Measurements from ENCODE around the gene SSPN.

Gene SSPN

DNA sequence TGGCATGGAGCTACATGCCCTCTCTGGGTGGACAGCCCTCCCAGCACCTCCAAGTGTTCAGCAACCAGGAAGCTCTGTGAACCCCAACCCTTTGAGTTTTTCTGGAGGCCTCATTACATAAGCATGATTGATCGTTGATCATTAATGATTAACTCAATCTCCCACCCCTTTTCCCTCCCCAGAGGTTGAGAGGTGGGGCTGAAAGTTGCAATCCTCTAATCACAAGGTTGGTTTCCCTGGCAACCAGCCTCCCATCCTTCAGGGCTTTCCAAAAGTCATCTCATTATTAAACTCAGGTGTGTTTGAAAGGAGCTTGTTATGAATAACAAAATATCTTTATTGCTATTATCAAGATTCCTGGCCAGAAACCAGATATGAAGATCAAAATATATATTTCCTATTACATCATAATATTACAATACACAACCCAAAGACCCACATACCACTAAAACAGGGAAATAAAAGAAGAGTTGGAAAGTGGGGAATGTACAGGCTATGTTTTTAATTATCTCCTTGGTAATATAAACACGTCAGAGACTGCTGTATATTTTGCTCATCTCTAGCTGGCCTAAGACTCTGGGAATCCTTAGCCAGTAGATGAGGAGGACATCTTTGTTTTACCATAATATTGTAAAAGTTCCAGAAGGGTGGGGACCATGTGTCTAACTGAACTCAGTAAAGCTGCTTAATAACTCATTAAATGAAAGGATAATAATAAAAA is 73.6 kb downstream of the SSPN start:
- DNase-seq: no peak

DNA sequence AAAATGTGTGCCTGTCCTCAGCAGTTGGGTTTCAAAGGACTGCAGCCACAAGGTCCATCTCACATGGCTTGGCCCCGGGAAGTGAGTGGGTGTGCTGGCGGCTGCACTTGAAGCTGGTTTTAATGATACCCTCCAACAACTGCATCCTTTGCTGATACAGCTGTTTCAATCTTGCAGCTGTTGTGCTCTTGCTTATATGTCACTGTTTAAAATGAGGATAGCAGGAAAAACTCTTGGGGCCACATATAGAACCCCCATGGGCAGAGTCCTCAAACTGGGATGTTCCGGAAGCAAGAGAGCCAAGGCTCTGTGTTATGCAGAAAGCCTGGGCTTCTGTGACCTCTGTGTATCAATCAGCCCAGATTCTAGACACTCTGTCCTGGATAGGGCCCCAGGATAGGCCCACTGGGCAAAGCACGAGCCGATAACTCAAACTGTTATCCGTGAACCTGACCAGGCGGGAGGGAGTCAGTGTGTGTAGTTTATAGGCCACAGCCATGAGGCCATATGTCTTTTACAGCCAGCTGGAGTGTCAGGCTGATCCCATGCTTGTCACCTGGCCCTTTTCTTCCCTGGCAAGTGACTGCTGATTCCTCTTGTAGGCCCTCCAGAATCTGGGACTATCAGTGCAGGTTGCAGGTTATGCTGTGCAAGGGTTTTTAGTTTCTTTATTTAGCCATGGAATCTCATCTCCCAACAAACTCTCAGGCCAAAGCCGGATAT is 74.3 kb downstream of the SSPN start:
- no peak for DNase-seq

DNA sequence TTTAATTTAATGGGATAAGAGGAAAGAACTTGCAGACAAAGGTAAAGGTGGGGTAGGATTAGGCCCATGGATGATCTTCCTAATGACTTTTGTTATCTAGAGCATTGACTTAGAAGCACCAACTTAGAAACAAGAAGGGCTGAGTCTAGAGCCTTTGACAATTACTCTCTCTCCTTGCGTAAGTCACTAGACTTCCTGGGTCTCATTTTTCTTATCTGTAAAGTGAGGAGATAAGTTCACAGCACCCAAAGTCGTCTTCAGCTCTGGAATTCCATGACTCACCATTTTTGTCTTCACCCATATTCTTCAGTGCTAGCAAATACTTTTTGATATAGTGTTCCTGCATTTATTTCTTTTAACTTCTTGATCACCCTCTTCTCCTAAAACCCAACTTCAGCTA is 75.7 kb downstream of the SSPN start:
- DNase-seq: no peak

GRCh38 chr12:26271889-26272492 is 76.6 kb downstream of the SSPN start:
- DNase-seq: no peak

GRCh38 chr12:26272851-26273250 is 77.5 kb downstream of the SSPN start:
- DNase-seq: no peak

DNA sequence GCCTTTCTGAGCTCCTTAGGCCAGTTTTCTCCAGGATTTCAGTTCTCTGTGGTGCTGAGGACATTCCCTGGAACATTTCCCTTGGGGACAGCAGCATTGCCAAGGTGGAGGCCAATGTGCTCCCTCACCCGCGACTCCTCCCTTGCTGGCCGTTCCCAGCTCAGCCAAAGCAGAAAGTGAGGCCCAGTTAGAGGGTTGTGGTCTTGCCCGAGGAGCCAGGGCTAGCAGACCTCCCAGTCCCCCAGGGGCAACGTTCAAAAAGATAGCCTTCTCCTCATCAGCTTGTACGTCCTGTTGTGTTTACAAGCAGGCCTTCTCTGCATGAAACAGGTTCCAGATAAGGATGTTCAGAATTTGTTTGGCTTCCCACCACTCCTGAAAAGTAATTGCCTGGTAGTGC is 78.4 kb downstream of the SSPN start:
- no peak for DNase-seq

DNA sequence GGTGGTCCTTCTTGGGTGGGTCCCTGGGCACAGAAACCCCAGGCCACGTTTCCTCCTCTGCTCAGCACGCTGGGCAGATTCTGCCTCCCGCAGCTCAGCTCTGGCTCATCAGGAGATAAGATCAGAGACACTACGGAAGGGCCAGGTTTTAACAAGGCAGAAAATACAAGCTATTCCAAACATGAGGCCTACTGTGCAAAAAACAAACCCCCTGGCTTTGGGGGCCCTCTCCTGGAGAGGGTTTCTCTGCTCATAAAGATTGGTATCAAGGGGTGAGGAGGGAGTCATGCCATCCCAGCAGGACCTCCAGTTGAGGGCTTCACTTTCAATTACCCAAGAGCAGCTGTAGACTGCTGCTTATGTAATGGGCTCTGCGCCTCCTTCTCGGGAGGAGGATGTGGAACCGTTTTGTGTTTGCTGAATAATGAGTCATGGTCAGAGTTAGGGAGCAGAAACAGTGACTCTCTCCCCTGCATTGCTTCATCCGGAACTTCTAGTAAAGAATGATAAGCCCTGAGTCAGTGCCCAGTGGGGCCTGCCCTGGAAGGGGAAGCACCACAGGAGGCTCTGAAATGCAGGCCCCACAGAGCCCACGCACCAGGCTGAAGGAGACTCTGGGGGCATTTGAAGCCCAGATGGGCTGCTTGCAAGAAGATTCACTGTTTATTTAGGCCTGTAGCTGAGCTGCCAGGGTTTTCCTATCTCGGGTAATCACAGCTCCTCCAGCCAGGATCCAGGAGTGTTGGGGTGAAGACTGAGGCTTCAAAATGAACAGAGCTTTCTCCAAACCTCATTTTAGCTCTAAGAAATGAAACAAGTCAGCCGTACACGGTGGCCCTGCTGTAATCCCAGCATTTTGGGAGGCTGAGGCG is 79.3 kb downstream of the SSPN start:
- DNase-seq: peak; percentile 87

GRCh38 chr12:26275313-26276131 is 80.1 kb downstream of the SSPN start:
- DNase-seq: no peak

- no peak for DNase-seq
Measured at GRCh38 chr12:26276709-26277108, 81.3 kb downstream of the SSPN start.

DNA sequence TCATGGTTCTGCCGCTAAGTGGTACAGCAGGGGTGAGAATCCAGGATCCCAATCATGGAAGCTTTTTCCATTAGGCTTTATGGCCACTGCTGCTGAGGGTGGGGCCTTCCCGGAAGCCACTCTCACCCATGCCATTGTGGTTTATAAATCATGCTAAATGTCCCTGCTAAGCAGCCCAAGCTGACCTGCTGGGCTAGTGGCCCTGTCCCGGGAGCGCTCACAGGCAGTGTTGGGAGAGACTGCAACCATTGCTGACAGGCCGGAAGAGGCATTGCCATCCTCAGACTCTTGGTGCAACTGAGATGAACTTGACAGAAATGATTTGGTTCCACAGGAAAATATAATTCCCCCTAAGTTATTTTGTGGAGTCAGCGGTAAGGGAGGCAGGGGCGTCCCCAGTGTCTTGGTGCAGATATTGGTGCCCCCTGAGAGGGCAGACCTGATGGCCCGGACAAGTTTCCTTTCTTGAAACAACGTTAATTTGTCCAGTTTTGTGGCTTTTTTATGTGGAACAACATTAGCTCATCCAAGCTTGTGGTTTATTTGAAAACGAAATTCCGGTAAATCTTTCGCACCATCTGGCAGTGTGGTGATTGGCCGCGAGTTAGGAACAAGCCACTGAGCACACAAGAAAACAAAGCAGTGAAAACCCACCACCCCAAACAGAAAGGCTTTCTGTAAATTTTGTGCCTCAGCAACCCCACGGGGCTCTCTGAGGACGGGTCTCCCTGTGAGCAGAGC is 82.3 kb downstream of the SSPN start:
- DNase-seq: peak; percentile 31

DNA sequence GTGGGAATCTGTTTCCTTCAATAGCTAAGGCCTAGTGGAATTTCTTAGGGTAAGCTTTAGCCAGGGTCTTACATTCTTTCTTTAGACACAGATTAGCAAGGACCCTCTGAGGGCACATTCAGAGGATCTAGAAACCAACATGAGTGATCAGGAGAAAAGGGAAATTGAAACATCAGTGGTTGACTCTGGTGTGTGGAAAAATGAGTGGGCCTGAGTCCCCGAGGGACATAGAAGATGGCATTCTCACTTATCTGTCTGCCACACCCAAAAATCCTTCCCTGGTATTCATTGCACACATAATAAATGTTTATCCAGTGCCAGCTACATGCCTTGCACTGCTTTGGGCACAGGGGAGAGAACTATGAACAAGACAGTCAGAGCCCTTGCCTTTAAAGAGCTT is 82.9 kb downstream of the SSPN start:
- no peak for DNase-seq

- no peak for DNase-seq
Measured at GRCh38 chr12:26278666-26279065, 83.3 kb downstream of the SSPN start.

GRCh38 chr12:26279091-26279490 is 83.7 kb downstream of the SSPN start:
- DNase-seq: no peak

- no peak for DNase-seq
Measured at GRCh38 chr12:26279908-26280307, 84.5 kb downstream of the SSPN start.

DNA sequence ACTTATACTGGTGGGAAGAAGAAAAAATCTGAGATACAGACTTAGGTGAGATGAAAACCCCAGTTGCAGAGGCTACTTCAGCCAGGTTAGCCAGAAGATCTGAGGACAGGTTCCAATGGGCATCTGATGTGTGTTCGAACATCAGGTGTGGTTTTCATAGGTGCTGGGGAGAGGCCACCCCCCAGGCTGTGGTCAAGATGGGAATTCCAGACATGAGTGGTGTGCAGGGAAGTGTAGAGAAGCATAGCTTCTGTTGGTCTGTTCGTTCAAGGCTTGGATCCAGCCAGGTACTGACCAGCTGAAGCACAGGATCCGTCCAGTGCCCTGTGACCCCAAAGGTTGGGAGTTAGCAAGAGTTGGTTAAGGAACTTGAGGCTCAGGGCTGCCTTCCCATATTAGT is 85.5 kb downstream of the SSPN start:
- no peak for DNase-seq

- no peak for DNase-seq
Measured at GRCh38 chr12:26281320-26281719, 85.9 kb downstream of the SSPN start.

- no peak for DNase-seq
Measured at GRCh38 chr12:26282339-26282940, 87.1 kb downstream of the SSPN start.

- DNase-seq: no peak
Measured at GRCh38 chr12:26283046-26283445, 87.7 kb downstream of the SSPN start.

DNA sequence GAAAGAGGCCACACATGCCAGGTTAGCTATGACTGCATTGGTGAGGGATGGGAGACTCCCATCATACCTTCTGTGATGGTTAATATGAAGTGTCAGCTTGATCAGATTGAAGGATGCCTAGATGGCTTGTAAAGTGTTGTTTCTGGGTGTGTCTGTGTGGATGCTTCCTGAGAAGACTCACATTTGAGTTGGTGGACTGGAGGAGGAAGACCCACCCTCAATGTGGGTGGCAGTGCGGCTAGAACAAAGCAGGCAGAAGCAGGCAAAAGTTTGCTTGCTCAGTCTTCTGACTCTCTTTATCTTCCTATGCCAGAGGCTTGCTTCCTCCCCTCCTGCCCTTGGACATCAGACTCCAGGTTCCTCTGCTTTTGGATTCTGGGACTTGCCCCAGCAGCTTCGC is 88.2 kb downstream of the SSPN start:
- no peak for DNase-seq

- DNase-seq: no peak
Measured at GRCh38 chr12:26285401-26285800, 90.0 kb downstream of the SSPN start.

DNA sequence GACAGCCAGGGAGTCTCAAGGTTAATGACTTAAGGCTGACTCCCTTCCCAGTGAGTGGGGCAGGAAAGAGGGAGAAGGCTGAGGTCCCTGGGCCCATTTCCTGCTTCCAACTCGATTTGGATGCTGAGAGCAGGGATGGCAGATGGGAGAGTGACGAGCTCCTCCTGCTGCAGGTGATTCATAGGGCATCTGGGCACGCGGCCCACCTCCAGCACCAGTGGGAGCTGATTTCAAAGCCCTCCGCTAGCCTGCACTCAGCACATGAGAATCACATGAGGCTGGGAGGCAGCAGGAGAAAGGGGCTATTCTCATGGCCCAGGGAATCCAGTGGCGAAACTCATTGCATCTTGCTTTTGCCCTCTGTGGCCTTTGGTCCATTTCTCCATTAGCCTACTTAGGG is 90.8 kb downstream of the SSPN start:
- DNase-seq: no peak
